ENCODE results near the gene COL1A2.

The COL1A2 gene

GRCh38 chr7:94431176-94431575 is 36.5 kb downstream of the COL1A2 start:
- Histone ChIP-seq H3K27ac (ENCODE audit: poor library complexity, severe bottlenecking) (no peak overlapping the region), H3K4me3 (ENCODE audit: severe bottlenecking) (no peak overlapping the region), H3K36me3 (ENCODE audit: low read depth) (no peaks in the 10 kb centered on the region), H3K27me3 (ENCODE audit: insufficient read depth, poor library complexity, severe bottlenecking) (no peaks in the 10 kb centered on the region), H3K9me3 (ENCODE audit: severe bottlenecking) (no peaks in the 10 kb centered on the region), H3K4me1 (ENCODE audit: insufficient read depth, poor library complexity, severe bottlenecking) (no peaks in the 10 kb centered on the region)
- ATAC-seq (ENCODE audit: low read depth): no peak
- no peak for DNase-seq (ENCODE audit: low spot score)
- TF ChIP-seq CTCF (IDR thresholded peaks at IDR 0.05; ENCODE audit: poor library complexity, severe bottlenecking): no peak

- Histone ChIP-seq H3K9me3 (ENCODE audit: severe bottlenecking) (no peaks in the 10 kb centered on the region), H3K36me3 (ENCODE audit: low read depth) (no peaks in the 10 kb centered on the region), H3K27me3 (ENCODE audit: insufficient read depth, poor library complexity, severe bottlenecking) (no peaks in the 10 kb centered on the region), H3K4me1 (ENCODE audit: insufficient read depth, poor library complexity, severe bottlenecking) (no peaks in the 10 kb centered on the region), H3K4me3 (ENCODE audit: severe bottlenecking) (no peak overlapping the region), H3K27ac (ENCODE audit: poor library complexity, severe bottlenecking) (no peak overlapping the region)
- no peak for DNase-seq (ENCODE audit: low spot score)
- TF ChIP-seq CTCF (IDR thresholded peaks at IDR 0.05; ENCODE audit: poor library complexity, severe bottlenecking): no peak
- no peak for ATAC-seq (ENCODE audit: low read depth)
Measured at GRCh38 chr7:94431619-94432280, 37.1 kb downstream of the COL1A2 start.

GRCh38 chr7:94432281-94432670 is 37.6 kb downstream of the COL1A2 start:
- no peak overlapping the region for H3K27ac ChIP-seq (ENCODE audit: poor library complexity, severe bottlenecking)
- no peak overlapping the region for H3K4me3 ChIP-seq (ENCODE audit: severe bottlenecking)
- no peak for ATAC-seq (ENCODE audit: low read depth)
- H3K4me1 ChIP-seq (ENCODE audit: insufficient read depth, poor library complexity, severe bottlenecking): no peaks in the 10 kb centered on the region
- H3K27me3 ChIP-seq (ENCODE audit: insufficient read depth, poor library complexity, severe bottlenecking): no peaks in the 10 kb centered on the region
- H3K9me3 ChIP-seq (ENCODE audit: severe bottlenecking): no peaks in the 10 kb centered on the region
- H3K36me3 ChIP-seq (ENCODE audit: low read depth): no peaks in the 10 kb centered on the region
- TF ChIP-seq CTCF (IDR thresholded peaks at IDR 0.05; ENCODE audit: poor library complexity, severe bottlenecking): no peak
- DNase-seq (ENCODE audit: low spot score): no peak

GRCh38 chr7:94432817-94433216 is 38.1 kb downstream of the COL1A2 start:
- no peak overlapping the region for H3K4me3 ChIP-seq (ENCODE audit: severe bottlenecking)
- DNase-seq (ENCODE audit: low spot score) (no peak), ATAC-seq (ENCODE audit: low read depth) (no peak)

More at GRCh38 chr7:94432817-94433216, 38.1 kb downstream of the COL1A2 start:
- no peak for TF ChIP-seq CTCF (IDR thresholded peaks at IDR 0.05; ENCODE audit: poor library complexity, severe bottlenecking)
- H3K9me3 ChIP-seq (ENCODE audit: severe bottlenecking): no peaks in the 10 kb centered on the region
- no peaks in the 10 kb centered on the region for H3K36me3 ChIP-seq (ENCODE audit: low read depth)
- H3K4me1 ChIP-seq (ENCODE audit: insufficient read depth, poor library complexity, severe bottlenecking): no peaks in the 10 kb centered on the region
- no peak overlapping the region for H3K27ac ChIP-seq (ENCODE audit: poor library complexity, severe bottlenecking)
- no peaks in the 10 kb centered on the region for H3K27me3 ChIP-seq (ENCODE audit: insufficient read depth, poor library complexity, severe bottlenecking)
